Thyroid gland (tissue), 4 donors: ENCODE data around the gene LRMDA.

ENCODE experiments used
- POLR2A ChIP-seq, 2 donors: fragments of 450-650 bp; IDR thresholded peaks; one replicate each; pipeline ENCODE4 v1.6.1; 2017; ENCODE audit warnings: antibody characterized with exemption in 2 of 2, mild to moderate bottlenecking in 2 of 2, moderate library complexity in 1 of 2
- TF ChIP-seq, protein P1 (sequence below), 6 experiments: fragments of 200-600 bp in 3 of 6; fragments of 450-650 bp in 3 of 6; sonication (generic) in 3 of 6; IDR thresholded peaks; one replicate each; pipeline ENCODE4 v1.5.1; 2016 to 2019; ENCODE audit warnings: antibody characterized with exemption in 6 of 6, mild to moderate bottlenecking in 2 of 6, inconsistent platforms in 1 of 6, moderate library complexity in 1 of 6

DNA sequence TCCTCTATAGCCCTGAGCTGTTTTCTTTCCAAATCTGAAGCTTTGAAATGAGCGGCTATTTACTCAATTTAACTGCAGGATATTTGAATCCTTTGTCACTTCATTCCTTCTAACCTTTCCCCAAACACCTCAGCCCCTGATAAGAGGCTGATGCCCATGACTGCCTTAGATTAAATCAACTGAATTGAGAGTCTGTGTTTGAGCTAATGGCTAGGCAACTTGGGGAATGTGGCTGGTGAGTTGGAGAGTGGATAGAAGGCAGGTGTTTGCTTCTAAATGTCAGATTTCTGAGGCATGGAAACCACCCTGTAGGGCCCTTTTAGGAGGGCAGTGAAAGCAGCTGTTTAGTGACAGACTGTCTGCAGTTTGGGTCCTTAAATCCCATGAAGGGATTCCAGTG, 759.9 kb downstream of the LRMDA start:
- TF ChIP-seq, protein P1, sequence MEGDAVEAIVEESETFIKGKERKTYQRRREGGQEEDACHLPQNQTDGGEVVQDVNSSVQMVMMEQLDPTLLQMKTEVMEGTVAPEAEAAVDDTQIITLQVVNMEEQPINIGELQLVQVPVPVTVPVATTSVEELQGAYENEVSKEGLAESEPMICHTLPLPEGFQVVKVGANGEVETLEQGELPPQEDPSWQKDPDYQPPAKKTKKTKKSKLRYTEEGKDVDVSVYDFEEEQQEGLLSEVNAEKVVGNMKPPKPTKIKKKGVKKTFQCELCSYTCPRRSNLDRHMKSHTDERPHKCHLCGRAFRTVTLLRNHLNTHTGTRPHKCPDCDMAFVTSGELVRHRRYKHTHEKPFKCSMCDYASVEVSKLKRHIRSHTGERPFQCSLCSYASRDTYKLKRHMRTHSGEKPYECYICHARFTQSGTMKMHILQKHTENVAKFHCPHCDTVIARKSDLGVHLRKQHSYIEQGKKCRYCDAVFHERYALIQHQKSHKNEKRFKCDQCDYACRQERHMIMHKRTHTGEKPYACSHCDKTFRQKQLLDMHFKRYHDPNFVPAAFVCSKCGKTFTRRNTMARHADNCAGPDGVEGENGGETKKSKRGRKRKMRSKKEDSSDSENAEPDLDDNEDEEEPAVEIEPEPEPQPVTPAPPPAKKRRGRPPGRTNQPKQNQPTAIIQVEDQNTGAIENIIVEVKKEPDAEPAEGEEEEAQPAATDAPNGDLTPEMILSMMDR (IDR thresholded peaks at IDR 0.05): no peak
- no peak for TF ChIP-seq POLR2A (IDR thresholded peaks at IDR 0.05)
